Suprapubic skin (tissue), 4 donors: ENCODE results near the gene CFAP20DC.

Experiments used
- CTCF ChIP-seq, 2 donors: fragments of 200-600 bp in 1 of 2; fragments of 450-650 bp in 1 of 2; sonication (generic) in 1 of 2; IDR thresholded peaks; one replicate each; pipeline ENCODE4 v1.5.1; 2016 to 2019; ENCODE audit warnings: antibody characterized with exemption in 2 of 2, mild to moderate bottlenecking in 1 of 2, moderate library complexity in 1 of 2
- EP300 ChIP-seq: sonication (generic); formaldehyde crosslinking; IDR thresholded peaks from one replicate; pipeline ENCODE4 v1.6.1; 2017; ENCODE audit warnings: antibody characterized with exemption
- POLR2A ChIP-seq, 2 donors: fragments of 450-650 bp; IDR thresholded peaks; one replicate each; pipeline ENCODE4 v1.6.1; 2017; ENCODE audit warnings: antibody characterized with exemption in 2 of 2, mild to moderate bottlenecking in 2 of 2, moderate library complexity in 2 of 2
- POLR2AphosphoS5 ChIP-seq, 3 donors: sonication (generic); formaldehyde crosslinking; IDR thresholded peaks; one replicate each; pipeline ENCODE4 v1.6.1; 2017; ENCODE audit warnings: antibody characterized with exemption in 3 of 3

GRCh38 chr3:58696093-58696492 is 353.7 kb downstream of the CFAP20DC start:
- no peak for TF ChIP-seq CTCF (IDR thresholded peaks at IDR 0.05)
- no peak for TF ChIP-seq POLR2A (IDR thresholded peaks at IDR 0.05)
- TF ChIP-seq POLR2AphosphoS5 (IDR thresholded peaks at IDR 0.05): no peak
- TF ChIP-seq EP300: no peak
